OCI-LY7 (cell line): ENCODE data around the gene CD80. TPM values are rescaled to one million over a fixed set of nuclear protein-coding genes. Genes with fewer than 3 reads are reported as not detected.

Experiments used
- BruUV-seq: library from RNA; stranded (reverse); fragments of 400-500 nt; replicated peaks from 2 replicates; lab custom pipeline; 2021; lab: Mats Ljungman, UMichigan
- CTCF ChIA-PET: fragments of 300-600 bp; sonication (Branson Sonifier 250); formaldehyde crosslinking; loops from one replicate; lab custom pipeline; 2022; ENCODE audit warnings: antibody characterized with exemption; ENCODE audit not compliant: unreplicated experiment; lab: Charles Lee
- POLR2A ChIA-PET: fragments of 300-600 bp; sonication (Branson Sonifier 250); formaldehyde crosslinking; loops from one replicate; lab custom pipeline; 2022; ENCODE audit warnings: antibody characterized with exemption; lab: Charles Lee
- DNase-seq: peaks from one replicate; pipeline ENCODE4 v3.0.0-alpha.2; 2015; ENCODE audit warnings: low spot score
- H2AFZ ChIP-seq: fragments of 200-600 bp; sonication (generic), shearing (Covaris generic); 2 replicates; pipeline ENCODE4 v1.6.1; 2014; ENCODE audit warnings: mild to moderate bottlenecking, antibody characterized with exemption, low read length, moderate library complexity
- H3K27ac ChIP-seq: fragments of 200-600 bp; sonication (generic); 2 replicates; pipeline ENCODE4 v1.5.1; 2014; ENCODE audit warnings: mixed run types, low read depth, mild to moderate bottlenecking, moderate library complexity, low read length, inconsistent platforms; ENCODE audit not compliant: poor library complexity, severe bottlenecking
- H3K36me3 ChIP-seq: fragments of 200-600 bp; sonication (generic); 2 replicates; pipeline ENCODE4 v1.6.1; 2014; ENCODE audit warnings: mild to moderate bottlenecking, antibody characterized with exemption, low read length, moderate library complexity, mixed read lengths; ENCODE audit not compliant: insufficient read depth
- H3K4me1 ChIP-seq: fragments of 200-600 bp; sonication (generic); 2 replicates; pipeline ENCODE4 v1.5.1; 2014; ENCODE audit warnings: mild to moderate bottlenecking, low read length; ENCODE audit not compliant: insufficient read depth, poor library complexity, severe bottlenecking
- H3K4me2 ChIP-seq: fragments of 200-600 bp; sonication (generic); 2 replicates; pipeline ENCODE4 v1.6.1; 2014; ENCODE audit warnings: mild to moderate bottlenecking, low read length
- H3K4me3 ChIP-seq: fragments of 200-600 bp; sonication (generic); 2 replicates; pipeline ENCODE4 v1.5.1; 2014; ENCODE audit warnings: mild to moderate bottlenecking, low read depth, low read length; ENCODE audit not compliant: poor library complexity, severe bottlenecking
- H3K79me2 ChIP-seq: fragments of 200-600 bp; sonication (generic); 2 replicates; pipeline ENCODE4 v1.6.1; 2016; ENCODE audit warnings: low read depth, mild to moderate bottlenecking, low read length, moderate library complexity, mixed read lengths; ENCODE audit not compliant: insufficient read depth
- H3K9me2 ChIP-seq: fragments of 200-600 bp; sonication (generic); 2 replicates; pipeline ENCODE4 v1.6.1; 2016; ENCODE audit warnings: mild to moderate bottlenecking, low read length, mixed read lengths; ENCODE audit not compliant: insufficient read depth
- H3K9me3 ChIP-seq: fragments of 200-600 bp; sonication (generic); 2 replicates; pipeline ENCODE4 v1.6.1; 2014; ENCODE audit warnings: mild to moderate bottlenecking, mixed run types, low read length, mixed read lengths
- H4K20me1 ChIP-seq: fragments of 200-600 bp; sonication (generic); 2 replicates; pipeline ENCODE4 v1.6.1; 2014; ENCODE audit warnings: mild to moderate bottlenecking, antibody characterized with exemption, low read length, moderate library complexity, mixed read lengths; ENCODE audit not compliant: insufficient read depth
- EZH2phosphoT487 ChIP-seq: fragments of 200-600 bp; sonication (generic); IDR thresholded peaks from 2 replicates; pipeline ENCODE4 v1.6.1; 2018; ENCODE audit warnings: low read depth, borderline replicate concordance, mild to moderate bottlenecking, mixed run types, antibody characterized with exemption, low read length, moderate library complexity, mixed read lengths
- intact Hi-C: fragments of 100-400 bp; cut with micrococcal nuclease; formaldehyde crosslinking; loops from one replicate; pipeline ENCODE4 v1.10.0; 2022; ENCODE audit not compliant: unreplicated experiment
- total RNA-seq, 2 experiments: library from RNA; depleted of rRNA in 1 of 2; stranded (reverse); fragments of >200 nt in 1 of 2; shearing (Covaris generic) in 1 of 2; gene quantifications; 2 replicates each; pipeline ENCODE4 v1.2.3, GENCODE V29; 2014 to 2022
- TF ChIP-seq, protein P1 (sequence below): fragments of 200-600 bp; sonication (generic); conservative IDR thresholded peaks from 2 replicates; pipeline ENCODE4 v1.5.1; 2014; ENCODE audit warnings: mild to moderate bottlenecking, antibody characterized with exemption, low read length, moderate library complexity, mixed read lengths

Gene CD80
- total RNA-seq, 2 experiments from 2014 or later: not detected

- H3K79me2 ChIP-seq: no peaks in the 10 kb centered on the region
- no peaks in the 10 kb centered on the region for H4K20me1 ChIP-seq
- peaks cover 6% of the 10 kb centered on the region for H3K4me1 ChIP-seq
- ChIA-PET CTCF (no interaction called here), POLR2A (no interaction called here)
- H2AFZ ChIP-seq: no peak overlapping the region
- DNase-seq: no peak
- H3K4me3 ChIP-seq: no peak overlapping the region
- H3K27ac ChIP-seq: no peak overlapping the region
- TF ChIP-seq, protein P1, sequence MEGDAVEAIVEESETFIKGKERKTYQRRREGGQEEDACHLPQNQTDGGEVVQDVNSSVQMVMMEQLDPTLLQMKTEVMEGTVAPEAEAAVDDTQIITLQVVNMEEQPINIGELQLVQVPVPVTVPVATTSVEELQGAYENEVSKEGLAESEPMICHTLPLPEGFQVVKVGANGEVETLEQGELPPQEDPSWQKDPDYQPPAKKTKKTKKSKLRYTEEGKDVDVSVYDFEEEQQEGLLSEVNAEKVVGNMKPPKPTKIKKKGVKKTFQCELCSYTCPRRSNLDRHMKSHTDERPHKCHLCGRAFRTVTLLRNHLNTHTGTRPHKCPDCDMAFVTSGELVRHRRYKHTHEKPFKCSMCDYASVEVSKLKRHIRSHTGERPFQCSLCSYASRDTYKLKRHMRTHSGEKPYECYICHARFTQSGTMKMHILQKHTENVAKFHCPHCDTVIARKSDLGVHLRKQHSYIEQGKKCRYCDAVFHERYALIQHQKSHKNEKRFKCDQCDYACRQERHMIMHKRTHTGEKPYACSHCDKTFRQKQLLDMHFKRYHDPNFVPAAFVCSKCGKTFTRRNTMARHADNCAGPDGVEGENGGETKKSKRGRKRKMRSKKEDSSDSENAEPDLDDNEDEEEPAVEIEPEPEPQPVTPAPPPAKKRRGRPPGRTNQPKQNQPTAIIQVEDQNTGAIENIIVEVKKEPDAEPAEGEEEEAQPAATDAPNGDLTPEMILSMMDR: no peak
- TF ChIP-seq EZH2phosphoT487: no peak
- H3K9me2 ChIP-seq: no peaks in the 10 kb centered on the region
- no peaks in the 10 kb centered on the region for H3K36me3 ChIP-seq
- H3K9me3 ChIP-seq: no peaks in the 10 kb centered on the region
- no peak overlapping the region for H3K4me2 ChIP-seq
- BruUV-seq: no TSS peak
- intact Hi-C loops: no loop called here
Observed at GRCh38 chr3:119575507-119575906, 16.1 kb upstream of the CD80 start.

- intact Hi-C loops: no loop called here
- no peaks in the 10 kb centered on the region for H3K9me2 ChIP-seq
- no TSS peak for BruUV-seq
- CTCF ChIA-PET: no interaction called here
- no peak overlapping the region for H3K27ac ChIP-seq
- H3K4me1 ChIP-seq: no peaks in the 10 kb centered on the region
- no peaks in the 10 kb centered on the region for H3K36me3 ChIP-seq
- H3K79me2 ChIP-seq: no peaks in the 10 kb centered on the region
- no peak overlapping the region for H2AFZ ChIP-seq
- TF ChIP-seq, protein P1: no peak
- TF ChIP-seq EZH2phosphoT487: no peak
- no peak for DNase-seq
- POLR2A ChIA-PET: no interaction called here
- no peak overlapping the region for H3K4me2 ChIP-seq
- no peak overlapping the region for H3K4me3 ChIP-seq
- H4K20me1 ChIP-seq: no peaks in the 10 kb centered on the region
- no peaks in the 10 kb centered on the region for H3K9me3 ChIP-seq
Observed at GRCh38 chr3:119571688-119572087, 12.3 kb upstream of the CD80 start.

- H3K27ac ChIP-seq: no peak overlapping the region
- H3K4me2 ChIP-seq: no peak overlapping the region
- TF ChIP-seq, protein P1: no peak
- TF ChIP-seq EZH2phosphoT487: no peak
- H3K4me3 ChIP-seq: no peak overlapping the region
- no peaks in the 10 kb centered on the region for H4K20me1 ChIP-seq
- no peaks in the 10 kb centered on the region for H3K9me3 ChIP-seq
- CTCF ChIA-PET: no interaction called here
- H3K4me1 ChIP-seq: no peaks in the 10 kb centered on the region
- no peaks in the 10 kb centered on the region for H3K36me3 ChIP-seq
- intact Hi-C loops: no loop called here
- no peaks in the 10 kb centered on the region for H3K9me2 ChIP-seq
- DNase-seq: no peak
- POLR2A ChIA-PET: no interaction called here
- H3K79me2 ChIP-seq: no peaks in the 10 kb centered on the region
- no TSS peak for BruUV-seq
- H2AFZ ChIP-seq: no peak overlapping the region
Observed at GRCh38 chr3:119571230-119571629, 11.8 kb upstream of the CD80 start.
